OCI-LY1 (cell line): ENCODE measurements around the gene PTPRN2.

Experiments
- CTCF ChIP-seq: fragments of 200-600 bp; sonication (generic), shearing (Covaris generic); IDR thresholded peaks from 2 replicates; pipeline ENCODE4 v1.5.1; 2017; ENCODE audit warnings: mild to moderate bottlenecking, antibody characterized with exemption, low read length, moderate library complexity, mixed read lengths
- EZH2 ChIP-seq: fragments of 200-600 bp; sonication (generic), shearing (Covaris generic); IDR thresholded peaks from 2 replicates; pipeline ENCODE4 v1.8.0; 2017; ENCODE audit warnings: borderline replicate concordance, mixed run types, mild to moderate bottlenecking, antibody characterized with exemption, low read length, moderate library complexity, mixed read lengths

GRCh38 chr7:157566631-157567006, 1021.0 kb downstream of the PTPRN2 start:
- TF ChIP-seq EZH2 (no peak), CTCF (no peak)
